IMR-90 (cell line): Measurements from ENCODE around the gene PRKN. TPM values are rescaled to one million over a fixed set of nuclear protein-coding genes. Genes with fewer than 3 reads are reported as not detected.

ENCODE experiments used
- ATAC-seq: fragments of 200-7000 bp; cut with Tn5 transposase; 2 replicates; pipeline ENCODE4 v1.9.1; 2020; ENCODE audit warnings: low read depth, mild to moderate bottlenecking, moderate library complexity
- BruUV-seq: library from RNA; stranded (reverse); fragments of 400-500 nt; replicated peaks from 2 replicates; lab custom pipeline; 2021; lab: Mats Ljungman, UMichigan
- CTCF ChIA-PET: fragments of 300-600 bp; formaldehyde crosslinking; extraction: SDS; loops from one replicate; lab custom pipeline; 2021; ENCODE audit warnings: antibody characterized with exemption; lab: Yijun Ruan, JAX
- POLR2A ChIA-PET: fragments of 300-600 bp; sonication (Branson Sonifier 250); formaldehyde crosslinking; loops from one replicate; lab custom pipeline; 2022; ENCODE audit warnings: antibody characterized with exemption; ENCODE audit not compliant: unreplicated experiment; lab: Charles Lee
- DNase-seq: peaks from one replicate; pipeline ENCODE4 v3.0.0; 2013
- H2AFZ ChIP-seq: replicated peaks from 2 replicates; pipeline ENCODE3; 2013; ENCODE audit warnings: low read length, mild to moderate bottlenecking; ENCODE audit not compliant: poor library complexity
- H2AK5ac ChIP-seq: 2 replicates; pipeline ENCODE4 v1.6.1; 2013; ENCODE audit warnings: low read depth, low read length, inconsistent platforms
- H2AK9ac ChIP-seq: replicated peaks from 2 replicates; pipeline ENCODE3; 2013; ENCODE audit warnings: mild to moderate bottlenecking, low read depth, low read length, moderate library complexity; ENCODE audit not compliant: poor library complexity
- H2BK120ac ChIP-seq: 2 replicates; pipeline ENCODE4 v1.6.1; 2013; ENCODE audit warnings: low read depth, low read length, inconsistent platforms
- H2BK15ac ChIP-seq: 3 replicates; pipeline ENCODE4 v1.6.1; 2013; ENCODE audit warnings: low read depth, low read length, inconsistent platforms
- H2BK20ac ChIP-seq: 2 replicates; pipeline ENCODE4 v1.6.1; 2013; ENCODE audit warnings: low read depth, mild to moderate bottlenecking, inconsistent platforms, low read length, moderate library complexity
- H2BK5ac ChIP-seq: 2 replicates; pipeline ENCODE4 v1.6.1; 2013; ENCODE audit warnings: mild to moderate bottlenecking, low read depth, low read length, inconsistent platforms; ENCODE audit not compliant: poor library complexity, severe bottlenecking
- H3K14ac ChIP-seq: replicated peaks from 2 replicates; pipeline ENCODE4 v1.6.1; 2013; ENCODE audit warnings: low read depth, low read length, inconsistent platforms
- H3K18ac ChIP-seq: 2 replicates; pipeline ENCODE4 v1.6.1; 2013; ENCODE audit warnings: low read depth, low read length, control low read depth
- H3K23ac ChIP-seq: 2 replicates; pipeline ENCODE4 v1.6.1; 2013; ENCODE audit warnings: low read depth, low read length, inconsistent platforms
- H3K27ac ChIP-seq: 2 replicates; pipeline ENCODE4 v1.5.1; 2013; ENCODE audit warnings: mild to moderate bottlenecking, control low read depth, low read length; ENCODE audit not compliant: insufficient read depth
- H3K27me3 ChIP-seq: 2 replicates; pipeline ENCODE4 v1.6.1; 2013; ENCODE audit warnings: low read length; ENCODE audit not compliant: control insufficient read depth, insufficient read depth
- H3K36me3 ChIP-seq: 2 replicates; pipeline ENCODE4 v1.6.1; 2013; ENCODE audit warnings: low read length, mixed read lengths; ENCODE audit not compliant: control insufficient read depth, insufficient read depth
- H3K4ac ChIP-seq: 2 replicates; pipeline ENCODE4 v1.6.1; 2013; ENCODE audit warnings: low read depth, low read length, inconsistent platforms
- H3K4me1 ChIP-seq: 2 replicates; pipeline ENCODE4 v1.6.1; 2013; ENCODE audit warnings: low read length, mixed read lengths; ENCODE audit not compliant: control insufficient read depth, insufficient read depth
- H3K4me2 ChIP-seq: 2 replicates; pipeline ENCODE4 v1.6.1; 2013; ENCODE audit warnings: low read depth, mild to moderate bottlenecking, control low read depth, low read length, moderate library complexity
- H3K4me3 ChIP-seq: 2 replicates; pipeline ENCODE4 v1.5.1; 2013; ENCODE audit warnings: low read depth, mild to moderate bottlenecking, control low read depth, low read length, moderate library complexity; ENCODE audit not compliant: insufficient read depth
- H3K56ac ChIP-seq: 2 replicates; pipeline ENCODE4 v1.6.1; 2013; ENCODE audit warnings: low read length, inconsistent platforms; ENCODE audit not compliant: insufficient read depth; ENCODE audit errors: extremely low read depth
- H3K79me1 ChIP-seq, 2 experiments: 2 replicates each; pipeline ENCODE4 v1.6.1; 2013; ENCODE audit warnings: low read length in 2 of 2, inconsistent platforms in 1 of 2, low read depth in 1 of 2
- H3K9ac ChIP-seq: 2 replicates; pipeline ENCODE4 v1.6.1; 2013; ENCODE audit warnings: low read depth, low read length, control low read depth
- H3K9me1 ChIP-seq: 2 replicates; pipeline ENCODE4 v1.6.1; 2013; ENCODE audit warnings: low read length, inconsistent platforms; ENCODE audit not compliant: insufficient read depth
- H3K9me3 ChIP-seq: 2 replicates; pipeline ENCODE4 v1.6.1; 2013; ENCODE audit warnings: low read length; ENCODE audit not compliant: control insufficient read depth, insufficient read depth
- H4K20me1 ChIP-seq: 2 replicates; pipeline ENCODE4 v1.6.1; 2013; ENCODE audit warnings: low read length, inconsistent platforms; ENCODE audit not compliant: insufficient read depth
- H4K5ac ChIP-seq: 2 replicates; pipeline ENCODE4 v1.6.1; 2013; ENCODE audit warnings: mild to moderate bottlenecking, low read depth, low read length, control low read depth
- H4K8ac ChIP-seq, 2 experiments: 2 replicates each; pipeline ENCODE4 v1.6.1; 2013; ENCODE audit warnings: low read depth in 2 of 2, low read length in 2 of 2, control low read depth in 1 of 2, inconsistent platforms in 1 of 2
- H4K91ac ChIP-seq: 2 replicates; pipeline ENCODE4 v1.6.1; 2013; ENCODE audit warnings: low read depth, low read length, inconsistent platforms; ENCODE audit not compliant: insufficient read depth
- BHLHE40 ChIP-seq: fragments of 150-350 bp; IDR thresholded peaks from 2 replicates; pipeline ENCODE4 v1.6.1; 2016; ENCODE audit warnings: mild to moderate bottlenecking, low read depth, low read length
- CEBPB ChIP-seq: IDR thresholded peaks from 2 replicates; pipeline ENCODE4 v1.6.1; 2012; ENCODE audit warnings: low read depth, low read length, improper control_type of control experiment
- CHD1 ChIP-seq: IDR thresholded peaks from 2 replicates; pipeline ENCODE4 v1.6.1; 2012; ENCODE audit warnings: low read depth, low read length, improper control_type of control experiment
- FOS ChIP-seq: fragments of 150-350 bp; IDR thresholded peaks from 2 replicates; pipeline ENCODE4 v1.6.1; 2016; ENCODE audit warnings: low read depth, low read length
- MAFK ChIP-seq: IDR thresholded peaks from 2 replicates; pipeline ENCODE4 v1.6.1; 2012; ENCODE audit warnings: low read depth, low read length, improper control_type of control experiment
- MAZ ChIP-seq: IDR thresholded peaks from 2 replicates; pipeline ENCODE4 v1.6.1; 2012; ENCODE audit warnings: low read depth, mild to moderate bottlenecking, low read length, improper control_type of control experiment, moderate library complexity, borderline replicate concordance
- NFE2L2 ChIP-seq: fragments of 150-350 bp; IDR thresholded peaks from 2 replicates; pipeline ENCODE4 v1.6.1; 2016; ENCODE audit warnings: low read depth, mild to moderate bottlenecking, low read length
- POLR2A ChIP-seq: IDR thresholded peaks from 2 replicates; pipeline ENCODE4 v1.6.1; 2012; ENCODE audit warnings: mild to moderate bottlenecking, low read depth, low read length
- RAD21 ChIP-seq: IDR thresholded peaks from 2 replicates; pipeline ENCODE4 v1.6.1; 2012; ENCODE audit warnings: low read length, improper control_type of control experiment
- RFX5 ChIP-seq: IDR thresholded peaks from 2 replicates; pipeline ENCODE4 v1.8.0; 2012; ENCODE audit warnings: low read depth, mild to moderate bottlenecking, low read length, moderate library complexity
- SMC3 ChIP-seq: fragments of 150-350 bp; IDR thresholded peaks from 2 replicates; pipeline ENCODE4 v1.6.1; 2016; ENCODE audit warnings: low read depth, mild to moderate bottlenecking, antibody characterized with exemption, low read length, moderate library complexity
- WGBS, 2 experiments: methylation state at CpG; one replicate each; pipeline versions ENCODE4 v1.1.5 to v1.1.7; 2013; ENCODE audit warnings: missing lambda C conversion rate in 2 of 2; ENCODE audit not compliant: insufficient read length in 1 of 2; ENCODE audit errors: extremely low coverage in 2 of 2; 5-methylcytosine and 5-hydroxymethylcytosine counted together
- dilution Hi-C: fragments of 300-500 bp; cut with HindIII; formaldehyde crosslinking; loops from one replicate; pipeline ENCODE4 v1.14.3; 2018; ENCODE audit warnings: low sequenced_read_pairs; ENCODE audit not compliant: unreplicated experiment
- in situ Hi-C: fragments of 300-500 bp; cut with MboI; formaldehyde crosslinking; loops from 3 replicates; pipeline ENCODE4 v1.14.3; 2019; ENCODE audit warnings: low sequenced_read_pairs, inconsistent platforms, mixed read lengths
- intact Hi-C: fragments of 100-400 bp; cut with micrococcal nuclease; formaldehyde crosslinking; loops from 2 replicates; pipeline ENCODE4 v1.10.0; 2022
- polyA plus RNA-seq, 3 experiments: library from polyadenylated mRNA; depleted of rRNA; stranded (reverse); fragments of >200 nt; gene quantifications; 2 replicates each; pipeline ENCODE4 v1.2.3, GENCODE V29; 2012; ENCODE audit warnings: low replicate concordance in 1 of 3
- total RNA-seq: library from RNA; depleted of rRNA; stranded (reverse); fragments of >200 nt; gene quantifications from 2 replicates; pipeline ENCODE4 v1.2.3, GENCODE V29; 2012
- TF ChIP-seq, protein P1 (sequence below): conservative IDR thresholded peaks from 2 replicates; pipeline ENCODE4 v1.5.1; 2012; ENCODE audit warnings: mild to moderate bottlenecking, low read depth, low read length, improper control_type of control experiment
- TF ChIP-seq, protein P2 (sequence below): fragments of 150-350 bp; IDR thresholded peaks from 2 replicates; pipeline ENCODE4 v1.6.1; 2016; ENCODE audit warnings: low read depth, mild to moderate bottlenecking, low read length, moderate library complexity, borderline replicate concordance

The PRKN gene
- total and polyA plus RNA-seq, 2 of the 4 experiments (the other 2 are of a cell fraction): 0.15 to 0.18 TPM

- Histone ChIP-seq H3K27me3 (no peaks in the 10 kb centered on the region), H4K20me1 (no peaks in the 10 kb centered on the region), H3K4me3 (no peak overlapping the region), H2AK9ac (no peak overlapping the region), H2BK120ac (no peak overlapping the region), H2AFZ (no peak overlapping the region), H3K4ac (no peak overlapping the region), H3K4me2 (no peak overlapping the region), H3K79me1 (no peaks in the 10 kb centered on the region), H3K4me1 (no peaks in the 10 kb centered on the region), H3K14ac (no peak overlapping the region), H3K9ac (no peak overlapping the region), H3K23ac (no peak overlapping the region), H3K9me3 (no peaks in the 10 kb centered on the region), H2BK5ac (no peak overlapping the region), H3K56ac (no peak overlapping the region), H3K36me3 (no peaks in the 10 kb centered on the region), H2BK15ac (no peak overlapping the region), H2BK20ac (no peak overlapping the region), H2AK5ac (no peak overlapping the region), H3K9me1 (no peaks in the 10 kb centered on the region), H4K91ac (no peak overlapping the region), H4K8ac (no peak overlapping the region), H3K27ac (no peak overlapping the region), H4K5ac (no peak overlapping the region), H3K18ac (no peak overlapping the region)
- intact Hi-C loops: no loop called here
- no TSS peak for BruUV-seq
- TF ChIP-seq RFX5: no peak
- TF ChIP-seq MAZ: no peak
- TF ChIP-seq CHD1: no peak
- TF ChIP-seq, protein P1, sequence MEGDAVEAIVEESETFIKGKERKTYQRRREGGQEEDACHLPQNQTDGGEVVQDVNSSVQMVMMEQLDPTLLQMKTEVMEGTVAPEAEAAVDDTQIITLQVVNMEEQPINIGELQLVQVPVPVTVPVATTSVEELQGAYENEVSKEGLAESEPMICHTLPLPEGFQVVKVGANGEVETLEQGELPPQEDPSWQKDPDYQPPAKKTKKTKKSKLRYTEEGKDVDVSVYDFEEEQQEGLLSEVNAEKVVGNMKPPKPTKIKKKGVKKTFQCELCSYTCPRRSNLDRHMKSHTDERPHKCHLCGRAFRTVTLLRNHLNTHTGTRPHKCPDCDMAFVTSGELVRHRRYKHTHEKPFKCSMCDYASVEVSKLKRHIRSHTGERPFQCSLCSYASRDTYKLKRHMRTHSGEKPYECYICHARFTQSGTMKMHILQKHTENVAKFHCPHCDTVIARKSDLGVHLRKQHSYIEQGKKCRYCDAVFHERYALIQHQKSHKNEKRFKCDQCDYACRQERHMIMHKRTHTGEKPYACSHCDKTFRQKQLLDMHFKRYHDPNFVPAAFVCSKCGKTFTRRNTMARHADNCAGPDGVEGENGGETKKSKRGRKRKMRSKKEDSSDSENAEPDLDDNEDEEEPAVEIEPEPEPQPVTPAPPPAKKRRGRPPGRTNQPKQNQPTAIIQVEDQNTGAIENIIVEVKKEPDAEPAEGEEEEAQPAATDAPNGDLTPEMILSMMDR: no peak
- TF ChIP-seq CEBPB: no peak
- no peak for TF ChIP-seq FOS
- TF ChIP-seq NFE2L2: no peak
- no peak for TF ChIP-seq RAD21
- no peak for TF ChIP-seq POLR2A
- TF ChIP-seq MAFK: no peak
- no peak for TF ChIP-seq SMC3
- TF ChIP-seq BHLHE40: no peak
- TF ChIP-seq, protein P2, sequence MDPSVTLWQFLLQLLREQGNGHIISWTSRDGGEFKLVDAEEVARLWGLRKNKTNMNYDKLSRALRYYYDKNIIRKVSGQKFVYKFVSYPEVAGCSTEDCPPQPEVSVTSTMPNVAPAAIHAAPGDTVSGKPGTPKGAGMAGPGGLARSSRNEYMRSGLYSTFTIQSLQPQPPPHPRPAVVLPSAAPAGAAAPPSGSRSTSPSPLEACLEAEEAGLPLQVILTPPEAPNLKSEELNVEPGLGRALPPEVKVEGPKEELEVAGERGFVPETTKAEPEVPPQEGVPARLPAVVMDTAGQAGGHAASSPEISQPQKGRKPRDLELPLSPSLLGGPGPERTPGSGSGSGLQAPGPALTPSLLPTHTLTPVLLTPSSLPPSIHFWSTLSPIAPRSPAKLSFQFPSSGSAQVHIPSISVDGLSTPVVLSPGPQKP: no peak
- ChIA-PET POLR2A (no interaction called here), CTCF (no interaction called here)
- dilution Hi-C loops: no loop called here
- ATAC-seq: no peak
- no peak for DNase-seq
- 83% methylated on average over 2 of the region's 3 CpGs; no CpG with 5 or more reads in 1 of the 2 experiments for WGBS, 2 experiments
- in situ Hi-C loops: no loop called here
Measured at GRCh38 chr6:161342039-161342438, 1385.5 kb downstream of the PRKN start.
